ENCODE results near the gene BAMBI.

The BAMBI gene

GRCh38 chr10:28690545-28690944 is 13.2 kb downstream of the BAMBI start:
- DNase-seq (ENCODE audit: low read depth, low spot score): no peak
- Histone ChIP-seq H3K9ac (ENCODE audit: insufficient read length, low read depth) (no peak overlapping the region), H3K4me3 (ENCODE audit: insufficient read length, low read depth) (no peak overlapping the region), H3K36me3 (ENCODE audit: insufficient read depth, insufficient read length, low read length) (no peaks in the 10 kb centered on the region), H3K9me3 (ENCODE audit: insufficient read depth, low read length) (no peaks in the 10 kb centered on the region), H3K27me3 (ENCODE audit: insufficient read depth, insufficient read length) (no peaks in the 10 kb centered on the region), H3K4me1 (ENCODE audit: insufficient read depth, insufficient read length) (no peaks in the 10 kb centered on the region)
- TF ChIP-seq SUZ12 (IDR thresholded peaks at IDR 0.05; ENCODE audit: extremely low read depth, insufficient read depth, insufficient read length): no peak
- no peak for TF ChIP-seq YY1 (IDR thresholded peaks at IDR 0.05; ENCODE audit: insufficient read depth, insufficient read length)
- no peak for TF ChIP-seq ZNF274 (IDR thresholded peaks at IDR 0.05; ENCODE audit: low read depth, low read length)

GRCh38 chr10:28691187-28691694 is 13.9 kb downstream of the BAMBI start:
- no peak overlapping the region for H3K4me3 ChIP-seq (ENCODE audit: insufficient read length, low read depth)
- H3K27me3 ChIP-seq (ENCODE audit: insufficient read depth, insufficient read length): no peaks in the 10 kb centered on the region
- no peaks in the 10 kb centered on the region for H3K36me3 ChIP-seq (ENCODE audit: insufficient read depth, insufficient read length, low read length)
- no peak for DNase-seq (ENCODE audit: low read depth, low spot score)
- H3K9me3 ChIP-seq (ENCODE audit: insufficient read depth, low read length): no peaks in the 10 kb centered on the region
- H3K9ac ChIP-seq (ENCODE audit: insufficient read length, low read depth): no peak overlapping the region
- no peak for TF ChIP-seq SUZ12 (IDR thresholded peaks at IDR 0.05; ENCODE audit: extremely low read depth, insufficient read depth, insufficient read length)
- no peak for TF ChIP-seq ZNF274 (IDR thresholded peaks at IDR 0.05; ENCODE audit: low read depth, low read length)
- TF ChIP-seq YY1 (IDR thresholded peaks at IDR 0.05; ENCODE audit: insufficient read depth, insufficient read length): no peak
- H3K4me1 ChIP-seq (ENCODE audit: insufficient read depth, insufficient read length): no peaks in the 10 kb centered on the region

GRCh38 chr10:28692050-28692449 is 14.7 kb downstream of the BAMBI start:
- no peaks in the 10 kb centered on the region for H3K9me3 ChIP-seq (ENCODE audit: insufficient read depth, low read length)
- no peak for TF ChIP-seq SUZ12 (IDR thresholded peaks at IDR 0.05; ENCODE audit: extremely low read depth, insufficient read depth, insufficient read length)
- H3K9ac ChIP-seq (ENCODE audit: insufficient read length, low read depth): no peak overlapping the region
- no peaks in the 10 kb centered on the region for H3K4me1 ChIP-seq (ENCODE audit: insufficient read depth, insufficient read length)
- H3K27me3 ChIP-seq (ENCODE audit: insufficient read depth, insufficient read length): no peaks in the 10 kb centered on the region
- no peak for DNase-seq (ENCODE audit: low read depth, low spot score)
- H3K4me3 ChIP-seq (ENCODE audit: insufficient read length, low read depth): no peak overlapping the region
- H3K36me3 ChIP-seq (ENCODE audit: insufficient read depth, insufficient read length, low read length): no peaks in the 10 kb centered on the region

- no peak overlapping the region for H3K9ac ChIP-seq (ENCODE audit: insufficient read length, low read depth)
- no peaks in the 10 kb centered on the region for H3K36me3 ChIP-seq (ENCODE audit: insufficient read depth, insufficient read length, low read length)
- H3K9me3 ChIP-seq (ENCODE audit: insufficient read depth, low read length): no peaks in the 10 kb centered on the region
- H3K4me3 ChIP-seq (ENCODE audit: insufficient read length, low read depth): no peak overlapping the region
- TF ChIP-seq ZNF274 (IDR thresholded peaks at IDR 0.05; ENCODE audit: low read depth, low read length) (no peak), YY1 (IDR thresholded peaks at IDR 0.05; ENCODE audit: insufficient read depth, insufficient read length) (no peak), SUZ12 (IDR thresholded peaks at IDR 0.05; ENCODE audit: extremely low read depth, insufficient read depth, insufficient read length) (no peak)
- no peak for DNase-seq (ENCODE audit: low read depth, low spot score)
- no peaks in the 10 kb centered on the region for H3K27me3 ChIP-seq (ENCODE audit: insufficient read depth, insufficient read length)
- H3K4me1 ChIP-seq (ENCODE audit: insufficient read depth, insufficient read length): no peaks in the 10 kb centered on the region
Observed at GRCh38 chr10:28694530-28694929, 17.2 kb downstream of the BAMBI start.

GRCh38 chr10:28698075-28698474 is 20.8 kb downstream of the BAMBI start:
- no peaks in the 10 kb centered on the region for H3K9me3 ChIP-seq (ENCODE audit: insufficient read depth, low read length)
- H3K36me3 ChIP-seq (ENCODE audit: insufficient read depth, insufficient read length, low read length): no peaks in the 10 kb centered on the region
- TF ChIP-seq SUZ12 (IDR thresholded peaks at IDR 0.05; ENCODE audit: extremely low read depth, insufficient read depth, insufficient read length): no peak
- TF ChIP-seq YY1 (IDR thresholded peaks at IDR 0.05; ENCODE audit: insufficient read depth, insufficient read length): no peak
- TF ChIP-seq ZNF274 (IDR thresholded peaks at IDR 0.05; ENCODE audit: low read depth, low read length): no peak
- DNase-seq (ENCODE audit: low read depth, low spot score): no peak
- no peaks in the 10 kb centered on the region for H3K27me3 ChIP-seq (ENCODE audit: insufficient read depth, insufficient read length)
- no peak overlapping the region for H3K4me3 ChIP-seq (ENCODE audit: insufficient read length, low read depth)
- no peak overlapping the region for H3K9ac ChIP-seq (ENCODE audit: insufficient read length, low read depth)
- peaks cover under 1% of the 10 kb centered on the region for H3K4me1 ChIP-seq (ENCODE audit: insufficient read depth, insufficient read length)

GRCh38 chr10:28704464-28705161 is 27.3 kb downstream of the BAMBI start:
- no peak for DNase-seq (ENCODE audit: low read depth, low spot score)
- Histone ChIP-seq H3K9ac (ENCODE audit: insufficient read length, low read depth) (peak overlapping the region; percentile 37), H3K4me3 (ENCODE audit: insufficient read length, low read depth) (no peak overlapping the region), H3K36me3 (ENCODE audit: insufficient read depth, insufficient read length, low read length) (no peaks in the 10 kb centered on the region), H3K9me3 (ENCODE audit: insufficient read depth, low read length) (no peaks in the 10 kb centered on the region), H3K4me1 (ENCODE audit: insufficient read depth, insufficient read length) (peaks cover 4% of the 10 kb centered on the region), H3K27me3 (ENCODE audit: insufficient read depth, insufficient read length) (no peaks in the 10 kb centered on the region)
- TF ChIP-seq YY1 (IDR thresholded peaks at IDR 0.05; ENCODE audit: insufficient read depth, insufficient read length): no peak
- TF ChIP-seq ZNF274 (IDR thresholded peaks at IDR 0.05; ENCODE audit: low read depth, low read length): no peak
- TF ChIP-seq SUZ12 (IDR thresholded peaks at IDR 0.05; ENCODE audit: extremely low read depth, insufficient read depth, insufficient read length): no peak

GRCh38 chr10:28705472-28705871 is 28.2 kb downstream of the BAMBI start:
- Histone ChIP-seq H3K27me3 (ENCODE audit: insufficient read depth, insufficient read length) (no peaks in the 10 kb centered on the region), H3K4me3 (ENCODE audit: insufficient read length, low read depth) (no peak overlapping the region)
- TF ChIP-seq YY1 (IDR thresholded peaks at IDR 0.05; ENCODE audit: insufficient read depth, insufficient read length): no peak

More at GRCh38 chr10:28705472-28705871, 28.2 kb downstream of the BAMBI start:
- no peak for DNase-seq (ENCODE audit: low read depth, low spot score)
- H3K9me3 ChIP-seq (ENCODE audit: insufficient read depth, low read length): no peaks in the 10 kb centered on the region
- peaks cover 4% of the 10 kb centered on the region for H3K4me1 ChIP-seq (ENCODE audit: insufficient read depth, insufficient read length)
- H3K36me3 ChIP-seq (ENCODE audit: insufficient read depth, insufficient read length, low read length): no peaks in the 10 kb centered on the region
- no peak overlapping the region for H3K9ac ChIP-seq (ENCODE audit: insufficient read length, low read depth)

Measured in NT2/D1 (cell line).